ENCODE results near the gene MTMR12.

MTMR12 gene

GRCh38 chr5:32258424-32258823 is 54.3 kb downstream of the MTMR12 start:
- no peak for TF ChIP-seq CTCF (IDR thresholded peaks at IDR 0.05; ENCODE audit: extremely low read depth, insufficient read depth, missing control alignments)
- no peak for DNase-seq (ENCODE audit: low spot score)
- in situ Hi-C loops (cut with MboI; ENCODE audit: low pct_unique_long_range_greater_than_20kb, low sequenced_read_pairs, unreplicated experiment) = no loop called here

- in situ Hi-C loops (cut with MboI; ENCODE audit: low pct_unique_long_range_greater_than_20kb, low sequenced_read_pairs, unreplicated experiment) = no loop called here
- no peak for DNase-seq (ENCODE audit: low spot score)
- TF ChIP-seq CTCF (IDR thresholded peaks at IDR 0.05; ENCODE audit: extremely low read depth, insufficient read depth, missing control alignments) = no peak
These were observed 57.2 kb downstream of the MTMR12 start for GRCh38 chr5:32255540-32255900.

GRCh38 chr5:32254881-32255539 is 57.7 kb downstream of the MTMR12 start:
- no peak for DNase-seq (ENCODE audit: low spot score)
- TF ChIP-seq CTCF (IDR thresholded peaks at IDR 0.05; ENCODE audit: extremely low read depth, insufficient read depth, missing control alignments) = no peak
- in situ Hi-C loops (cut with MboI; ENCODE audit: low pct_unique_long_range_greater_than_20kb, low sequenced_read_pairs, unreplicated experiment) = no loop called here

GRCh38 chr5:32251871-32252458 is 60.8 kb downstream of the MTMR12 start:
- in situ Hi-C loops (cut with MboI; ENCODE audit: low pct_unique_long_range_greater_than_20kb, low sequenced_read_pairs, unreplicated experiment) = no loop called here

GRCh38 chr5:32249668-32250067 is 63.1 kb downstream of the MTMR12 start:
- no peak for TF ChIP-seq CTCF (IDR thresholded peaks at IDR 0.05; ENCODE audit: extremely low read depth, insufficient read depth, missing control alignments)
- no peak for DNase-seq (ENCODE audit: low spot score)
- in situ Hi-C loops (cut with MboI; ENCODE audit: low pct_unique_long_range_greater_than_20kb, low sequenced_read_pairs, unreplicated experiment) = loop anchor here (25.0 kb wide), 1 partner anchor 363 kb away; no protein-coding TSS in a partner anchor

More at GRCh38 chr5:32251871-32252458, 60.8 kb downstream of the MTMR12 start:
- no peak for TF ChIP-seq CTCF (IDR thresholded peaks at IDR 0.05; ENCODE audit: extremely low read depth, insufficient read depth, missing control alignments)
- DNase-seq (ENCODE audit: low spot score) = no peak

- in situ Hi-C loops (cut with MboI; ENCODE audit: low pct_unique_long_range_greater_than_20kb, low sequenced_read_pairs, unreplicated experiment) = loop anchor here (25.0 kb wide), 1 partner anchor 367 kb away; no protein-coding TSS in a partner anchor
- no peak for TF ChIP-seq CTCF (IDR thresholded peaks at IDR 0.05; ENCODE audit: extremely low read depth, insufficient read depth, missing control alignments)
- DNase-seq (ENCODE audit: low spot score) = no peak
These were observed 67.0 kb downstream of the MTMR12 start for GRCh38 chr5:32245742-32246141.
